Heart left ventricle (tissue), 13 donors: Measurements from ENCODE around the gene OTOP2.

Experiments
- POLR2A ChIP-seq, 2 donors: fragments of 450-650 bp; IDR thresholded peaks; one replicate each; pipeline ENCODE4 v1.6.1; 2017; ENCODE audit warnings: antibody characterized with exemption in 2 of 2, mild to moderate bottlenecking in 2 of 2, moderate library complexity in 2 of 2
- TF ChIP-seq, protein P1 (sequence below), 12 donors: fragments of 200-600 bp; sonication (generic) in 4 of 12; IDR thresholded peaks; one replicate each; pipeline versions ENCODE4 v1.5.0 to v1.8.0; 2018 to 2022; ENCODE audit warnings: antibody characterized with exemption in 12 of 12, mild to moderate bottlenecking in 5 of 12
- donor health status: ischemic (EF 13 %, LVEDD 7.1; RV severe dilation, severe dysfunction).
- donor health status: DM: no; HTN: yes; CAD: no.
- donor health status: DM: no; HTN: no; CAD: no.
- donor health status: ischemic (EF 25% LVEDD 6.9; RV normal size, moderate dysfunction).
- donor health status: ischemic (EF 25% LVEDD 5.7; RV mildly dilated, moderate dysfunction).
- donor health status: ischemic (EF 35%, LVEDD 5.7; RV mildly dilated, moderate dysfunction).
- donor health status: nonischemic (EF 11% LVEDD 7.7; RV severe dilation, severe dysfunction).
- donor health status: DM: yes; HTN: yes; CAD: no.
- donor health status: PGD.
- donor health status: ischemic (EF 29% LVEDD 5.4; RV normal size, mild dysfunction).
- donor health status: nonischemic (EF 23%, LVEDD 6.1; RV moderate dilation, normal function).

DNA sequence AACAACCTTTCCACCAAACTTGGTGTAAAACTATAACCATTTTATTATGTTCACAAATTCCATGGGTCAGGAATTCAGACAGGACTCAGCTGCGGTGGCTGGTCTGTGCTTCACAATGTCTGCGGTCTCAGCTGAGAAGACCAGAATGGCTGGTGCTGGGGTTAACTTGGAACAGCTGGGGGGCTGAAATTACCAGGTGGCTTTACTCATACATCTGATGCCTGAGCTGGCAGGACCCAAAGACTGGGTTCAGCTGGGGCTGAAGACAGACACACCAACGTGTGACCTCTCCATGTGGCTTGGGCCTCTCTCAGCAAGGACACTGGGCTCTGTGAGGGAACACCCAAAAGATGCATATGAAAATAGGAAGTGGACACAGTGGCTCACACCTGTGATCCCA, 54.2 kb downstream of the OTOP2 start:
- TF ChIP-seq, protein P1, sequence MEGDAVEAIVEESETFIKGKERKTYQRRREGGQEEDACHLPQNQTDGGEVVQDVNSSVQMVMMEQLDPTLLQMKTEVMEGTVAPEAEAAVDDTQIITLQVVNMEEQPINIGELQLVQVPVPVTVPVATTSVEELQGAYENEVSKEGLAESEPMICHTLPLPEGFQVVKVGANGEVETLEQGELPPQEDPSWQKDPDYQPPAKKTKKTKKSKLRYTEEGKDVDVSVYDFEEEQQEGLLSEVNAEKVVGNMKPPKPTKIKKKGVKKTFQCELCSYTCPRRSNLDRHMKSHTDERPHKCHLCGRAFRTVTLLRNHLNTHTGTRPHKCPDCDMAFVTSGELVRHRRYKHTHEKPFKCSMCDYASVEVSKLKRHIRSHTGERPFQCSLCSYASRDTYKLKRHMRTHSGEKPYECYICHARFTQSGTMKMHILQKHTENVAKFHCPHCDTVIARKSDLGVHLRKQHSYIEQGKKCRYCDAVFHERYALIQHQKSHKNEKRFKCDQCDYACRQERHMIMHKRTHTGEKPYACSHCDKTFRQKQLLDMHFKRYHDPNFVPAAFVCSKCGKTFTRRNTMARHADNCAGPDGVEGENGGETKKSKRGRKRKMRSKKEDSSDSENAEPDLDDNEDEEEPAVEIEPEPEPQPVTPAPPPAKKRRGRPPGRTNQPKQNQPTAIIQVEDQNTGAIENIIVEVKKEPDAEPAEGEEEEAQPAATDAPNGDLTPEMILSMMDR (IDR thresholded peaks at IDR 0.05): no peak
- no peak for TF ChIP-seq POLR2A (IDR thresholded peaks at IDR 0.05)
